ENCODE data around the gene ADTRP. TPM values are rescaled to one million over a fixed set of nuclear protein-coding genes. Genes with fewer than 3 reads are reported as not detected.

Gene ADTRP
- total RNA-seq, 1 experiment from 2014 or later, result 0.86 TPM

GRCh38 chr6:11779329-11780096 is 910 bp upstream of the ADTRP start:
- Histone ChIP-seq H3K79me2 (ENCODE audit: insufficient read depth, low read length) (no peaks in the 10 kb centered on the region), H3K4me1 (ENCODE audit: control insufficient read depth in 1 of 2, insufficient read depth in 2 of 2, low read length in 2 of 2) (no peaks in the 10 kb centered on the region), H3K9me2 (ENCODE audit: insufficient read depth) (no peaks in the 10 kb centered on the region), H3K9ac (ENCODE audit: low read length) (no peak overlapping the region), H2AFZ (ENCODE audit: low read depth, low read length, poor library complexity, severe bottlenecking) (no peak overlapping the region), H3K27ac (ENCODE audit: low read depth, low read length) (no peak overlapping the region), H3K36me3 (ENCODE audit: control insufficient read depth in 1 of 2, insufficient read depth in 2 of 2, low read length in 2 of 2) (no peaks in the 10 kb centered on the region), H3K4me2 (ENCODE audit: low read length) (no peak overlapping the region), H3K27me3 (ENCODE audit: insufficient read depth, low read length) (no peaks in the 10 kb centered on the region), H3K4me3 (replicated peaks in 1 of 2; ENCODE audit: low read depth in 1 of 2, low read length in 2 of 2) (no peak overlapping the region), H4K20me1 (ENCODE audit: insufficient read depth) (no peaks in the 10 kb centered on the region), H3K9me3 (ENCODE audit: control insufficient read depth in 1 of 2, insufficient read depth in 1 of 2, low read depth in 1 of 2, low read length in 2 of 2) (no peaks in the 10 kb centered on the region)
- intact Hi-C loops (cut with micrococcal nuclease), result no loop called here
- BruUV-seq (replicated peaks), result no TSS peak
- CTCF ChIA-PET, result no interaction called here
- ATAC-seq (no peak), DNase-seq (ENCODE audit: low read depth, low spot score) (no peak)
- RAD21 ChIA-PET (ENCODE audit: low non-redundant PET in 1 of 2, low total read pairs in 2 of 2, uncharacterized antibody in 2 of 2, unreplicated experiment in 2 of 2), result no interaction called here
- POLR2A ChIA-PET, result no interaction called here
- TF ChIP-seq CBX3 (IDR thresholded peaks at IDR 0.05; ENCODE audit: low read depth), result no peak
- no peak for TF ChIP-seq CTCF (IDR thresholded peaks at IDR 0.05 in 2 of 3, conservative IDR thresholded peaks at IDR 0.05 in 1 of 3; ENCODE audit: borderline replicate concordance in 1 of 3, insufficient read depth in 1 of 3, low read depth in 2 of 3, low read length in 2 of 3)
- TF ChIP-seq REST (IDR thresholded peaks at IDR 0.05; ENCODE audit: low read depth), result no peak
- no peak for TF ChIP-seq ZBTB33 (IDR thresholded peaks at IDR 0.05; ENCODE audit: extremely low read depth, insufficient replicate concordance, low read length)
- no peak for TF ChIP-seq SIN3A (IDR thresholded peaks at IDR 0.05; ENCODE audit: low read depth)
- no peak for TF ChIP-seq POLR2A (IDR thresholded peaks at IDR 0.05; ENCODE audit: borderline replicate concordance, extremely low read depth, insufficient read depth, insufficient read length)
- TF ChIP-seq RAD21 (IDR thresholded peaks at IDR 0.05; ENCODE audit: low read depth), result no peak
- no peak for TF ChIP-seq EZH2 (IDR thresholded peaks at IDR 0.05)
- no peak for TF ChIP-seq TCF7L2 (IDR thresholded peaks at IDR 0.05; ENCODE audit: borderline replicate concordance, extremely low read depth, insufficient read depth, insufficient read length)
- TF ChIP-seq JUND (IDR thresholded peaks at IDR 0.05), result no peak
- TF ChIP-seq ZFX (IDR thresholded peaks at IDR 0.05), result no peak
- no peak for TF ChIP-seq SRF (IDR thresholded peaks at IDR 0.05; ENCODE audit: low read depth)
- TF ChIP-seq FOSL1 (IDR thresholded peaks at IDR 0.05; ENCODE audit: low read depth), result no peak
- TF ChIP-seq ELF1 (IDR thresholded peaks at IDR 0.05; ENCODE audit: borderline replicate concordance, low read depth), result no peak
- TF ChIP-seq MAX (IDR thresholded peaks at IDR 0.05), result no peak

Measured in HCT116 (cell line).